Measurements from ENCODE around the gene F2RL1. TPM values are rescaled to one million over a fixed set of nuclear protein-coding genes. Genes with fewer than 3 reads are reported as not detected.
"Not testable (repeated sequence)": the region's sequence is repeated elsewhere in the genome, so short reads cannot be mapped to it uniquely, and the experiment has no call there.

F2RL1 gene
- total RNA-seq, 1 experiment from 2014 or later, result 61.7 TPM

GRCh38 chr5:76805821-76806505 is 12.9 kb upstream of the F2RL1 start:
- DNase-seq (ENCODE audit: low spot score), result peak; percentile 38

- DNase-seq (ENCODE audit: low spot score), result no peak
These were observed 11.5 kb upstream of the F2RL1 start for GRCh38 chr5:76807296-76807695.

GRCh38 chr5:76808141-76808691 is 10.6 kb upstream of the F2RL1 start:
- no peak for DNase-seq (ENCODE audit: low spot score)

- no peak for DNase-seq (ENCODE audit: low spot score)
These were observed 9.7 kb upstream of the F2RL1 start for GRCh38 chr5:76809141-76809540.

DNA sequence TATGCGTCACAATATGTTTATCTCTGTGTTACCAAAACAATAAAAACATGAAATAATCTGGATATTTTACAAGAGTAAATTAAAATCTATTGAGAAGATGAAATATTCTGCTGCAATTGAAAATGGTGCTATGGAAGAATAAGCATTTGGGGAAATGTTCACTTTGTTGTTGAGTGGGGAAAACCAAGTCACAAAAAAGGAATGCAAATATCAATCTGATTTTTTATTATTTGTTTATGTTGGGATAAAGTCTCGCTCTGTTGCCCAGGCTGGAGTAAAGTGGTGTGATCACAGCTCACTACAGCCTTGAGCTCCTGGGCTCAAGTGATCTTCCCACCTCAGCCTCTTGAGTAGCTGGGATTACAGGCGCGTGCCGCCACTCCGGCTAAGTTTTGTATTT is 8.6 kb upstream of the F2RL1 start:
- DNase-seq (ENCODE audit: low spot score), result no peak

GRCh38 chr5:76811214-76811613 is 7.6 kb upstream of the F2RL1 start:
- no peak for DNase-seq (ENCODE audit: low spot score)

DNA sequence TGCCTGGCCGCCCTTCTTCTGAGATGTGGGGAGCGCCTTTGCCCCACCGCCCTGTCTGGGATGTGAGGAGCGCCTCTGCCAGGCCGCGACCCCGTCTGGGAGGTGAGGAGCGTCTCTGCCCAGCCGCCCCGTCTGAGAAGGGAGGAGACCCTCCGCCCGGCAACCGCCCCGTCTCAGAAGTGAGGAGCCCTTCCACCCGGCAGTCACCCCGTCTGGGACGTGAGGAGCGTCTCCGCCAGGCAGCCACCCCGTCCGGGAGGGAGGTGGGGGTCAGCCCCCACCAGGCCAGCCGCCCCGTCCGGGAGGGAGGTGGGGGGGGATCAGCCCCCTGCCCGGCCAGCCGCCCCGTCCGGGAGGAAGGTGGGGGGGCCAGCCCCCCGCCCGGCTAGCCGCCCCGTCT is 6.6 kb upstream of the F2RL1 start:
- not testable (repeated sequence) for DNase-seq (ENCODE audit: low spot score)

GRCh38 chr5:76813982-76814562 is 4.8 kb upstream of the F2RL1 start:
- DNase-seq (ENCODE audit: low spot score), result no peak

GRCh38 chr5:76816110-76816831 is 2.6 kb upstream of the F2RL1 start:
- DNase-seq (ENCODE audit: low spot score), result no peak

DNA sequence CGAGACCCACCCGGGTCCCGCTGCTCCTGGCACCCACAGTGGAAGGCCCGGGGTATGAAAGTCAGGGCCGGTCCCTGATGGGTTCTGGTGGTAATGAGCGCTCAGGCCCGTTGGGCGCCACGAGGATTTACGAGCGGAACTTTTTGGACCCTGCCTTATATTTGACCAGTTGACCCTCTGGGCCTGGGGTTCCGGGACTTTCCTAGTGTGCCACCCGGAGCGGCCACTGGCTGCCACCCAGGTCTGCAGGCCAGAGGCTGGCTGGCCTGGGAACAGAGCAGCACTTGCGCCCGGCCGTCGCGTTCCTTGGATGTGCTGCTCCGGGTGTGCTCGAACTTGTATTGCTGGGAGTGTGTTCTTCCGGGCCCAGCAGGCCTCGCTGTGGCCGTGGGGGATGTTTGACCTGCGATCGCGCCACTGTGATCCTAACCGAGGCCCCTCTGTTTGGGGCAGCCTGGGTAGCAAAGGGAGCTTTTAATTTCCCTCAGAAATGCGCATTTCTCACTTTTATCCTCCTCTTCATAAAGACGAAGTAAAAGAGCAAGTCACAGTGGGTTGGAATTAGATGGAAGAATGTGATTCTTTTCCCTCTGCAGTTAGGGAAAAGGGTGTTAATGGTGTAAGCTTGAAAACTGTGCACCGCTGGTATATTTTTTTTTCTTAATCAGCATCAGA is 1.2 kb downstream of the F2RL1 start:
- peak; percentile 49 for DNase-seq (ENCODE audit: low spot score)

GRCh38 chr5:76820526-76820890 is 1.7 kb downstream of the F2RL1 start:
- peak; percentile 50 for DNase-seq (ENCODE audit: low spot score)

- DNase-seq (ENCODE audit: low spot score), result no peak
These were observed 2.3 kb downstream of the F2RL1 start for GRCh38 chr5:76821136-76821535.

DNA sequence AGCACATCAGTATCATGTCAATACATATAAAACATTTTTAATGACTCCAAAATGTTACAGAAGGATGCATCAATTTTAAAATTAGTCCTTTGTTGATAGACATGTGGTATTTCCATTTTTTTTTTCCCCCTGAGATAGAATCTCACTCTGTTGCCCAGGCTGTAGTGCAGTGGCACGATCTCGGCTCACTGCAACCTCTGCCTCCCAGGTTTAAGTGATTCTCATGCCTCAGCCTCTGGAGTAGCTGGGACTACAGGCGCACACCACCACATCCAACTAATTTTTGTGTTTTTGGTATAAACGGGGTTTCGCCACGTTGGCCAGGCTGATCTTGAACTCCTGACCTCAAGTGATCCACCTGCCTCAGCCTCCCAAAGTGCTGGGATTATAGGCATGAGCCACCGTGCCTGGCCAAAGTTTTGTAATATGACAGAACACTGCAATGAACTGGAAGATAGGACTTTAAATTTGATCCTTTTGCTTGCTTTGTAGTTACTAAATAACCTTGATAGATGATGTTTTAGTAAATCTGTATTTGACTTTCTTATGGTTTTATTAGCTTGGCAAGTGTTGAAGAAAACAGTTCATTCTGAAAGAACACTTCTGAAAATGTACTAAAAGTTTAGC is 3.4 kb downstream of the F2RL1 start:
- DNase-seq (ENCODE audit: low spot score), result not testable (repeated sequence)

- DNase-seq (ENCODE audit: low spot score), result not testable (repeated sequence)
These were observed 7.6 kb downstream of the F2RL1 start for GRCh38 chr5:76826416-76826815.

- DNase-seq (ENCODE audit: low spot score), result no peak
These were observed 12.3 kb downstream of the F2RL1 start for GRCh38 chr5:76831110-76831452.

- DNase-seq (ENCODE audit: low spot score), result no peak
These were observed 17.4 kb downstream of the F2RL1 start for GRCh38 chr5:76836181-76836580.

DNA sequence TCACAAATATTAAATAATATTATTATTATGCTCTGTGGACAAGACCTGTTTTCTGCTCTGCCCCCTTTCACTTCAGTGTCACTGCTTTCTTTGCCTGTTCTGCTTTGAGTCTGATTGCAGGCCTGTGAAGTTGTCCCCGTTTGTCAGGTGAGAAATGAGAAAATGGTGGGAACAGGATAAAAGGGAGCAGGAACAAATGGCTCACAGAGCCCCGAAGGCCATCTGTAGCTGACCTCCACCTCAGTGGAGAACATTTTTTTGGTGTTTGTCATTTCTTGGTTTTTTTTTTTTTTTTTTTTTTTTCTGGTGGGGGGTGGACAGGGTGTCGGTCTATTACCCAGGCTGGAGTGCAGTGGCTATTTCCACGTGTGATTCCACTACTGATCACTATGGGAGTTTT is 17.8 kb downstream of the F2RL1 start:
- no peak for DNase-seq (ENCODE audit: low spot score)

- DNase-seq (ENCODE audit: low spot score), result peak; percentile 86
These were observed 19.8 kb downstream of the F2RL1 start for GRCh38 chr5:76838481-76839261.

DNA sequence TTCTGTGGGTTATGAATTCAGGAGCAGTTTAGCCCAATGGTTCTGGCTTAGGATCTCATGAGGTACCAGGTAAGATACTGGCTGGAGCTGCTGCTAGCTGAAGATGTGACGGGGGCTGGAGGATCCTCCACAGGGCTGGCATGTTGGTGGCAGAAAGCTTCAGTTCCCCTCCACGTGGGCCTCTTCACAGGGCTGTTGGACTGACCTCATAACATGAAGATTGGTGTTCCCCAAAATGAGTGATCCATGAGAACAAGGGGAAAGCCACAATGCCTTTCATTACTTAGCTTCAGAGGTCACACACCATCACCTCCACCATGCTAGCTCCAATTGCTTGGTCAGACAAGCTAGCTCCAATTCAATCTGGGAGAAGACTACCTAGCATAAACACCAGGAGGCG is 22.5 kb downstream of the F2RL1 start:
- no peak for DNase-seq (ENCODE audit: low spot score)

DNA sequence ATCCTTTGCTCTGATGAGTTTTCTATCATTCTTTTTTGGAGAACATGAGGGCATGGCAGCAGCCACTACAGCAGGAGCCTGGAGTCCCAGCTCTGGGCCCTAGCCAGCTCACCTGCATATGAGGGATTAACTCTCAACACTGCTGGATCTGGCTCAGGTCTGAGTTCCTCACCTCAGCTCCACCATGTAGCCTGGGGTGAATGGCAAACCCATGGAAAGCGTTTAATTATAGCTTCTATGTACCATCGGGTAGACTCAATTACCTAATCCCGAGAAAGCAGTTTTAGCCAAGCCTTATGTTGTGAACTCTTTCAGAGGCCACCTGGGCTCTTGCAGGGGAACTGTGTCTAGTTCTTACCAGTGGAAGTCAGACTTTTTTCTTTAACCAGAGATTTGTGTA is 27.1 kb downstream of the F2RL1 start:
- DNase-seq (ENCODE audit: low spot score), result no peak
